Stimulated activated CD4-positive, alpha-beta T cell treated with anti-CD3 and anti-CD28 coated beads, Interleukin-1b, Interleukin-23, amount 100 ng/mL, for 1 hour (primary cell): ENCODE measurements around the gene LRRC70.
"Not testable (repeated sequence)": the region's sequence is repeated elsewhere in the genome, so short reads cannot be mapped to it uniquely, and the experiment has no call there.

ENCODE experiments used
- DNase-seq, 2 donors: peaks; one replicate each; pipeline ENCODE4 v3.0.0-alpha.2; 2020; ENCODE audit warnings: low read depth in 2 of 2

Gene LRRC70

GRCh38 chr5:62607615-62608014, 29.0 kb downstream of the LRRC70 start:
- DNase-seq, result no peak

- DNase-seq, result no peak
Measured at GRCh38 chr5:62608529-62609511, 30.2 kb downstream of the LRRC70 start.

GRCh38 chr5:62614355-62614754, 35.7 kb downstream of the LRRC70 start:
- no peak for DNase-seq

GRCh38 chr5:62616615-62617277, 38.1 kb downstream of the LRRC70 start:
- DNase-seq, result no peak

GRCh38 chr5:62617943-62618342, 39.3 kb downstream of the LRRC70 start:
- no peak for DNase-seq

- no peak for DNase-seq
Measured at GRCh38 chr5:62620761-62621160, 42.1 kb downstream of the LRRC70 start.

GRCh38 chr5:62621280-62621679, 42.7 kb downstream of the LRRC70 start:
- DNase-seq, result no peak

GRCh38 chr5:62623271-62623670, 44.7 kb downstream of the LRRC70 start:
- DNase-seq, result no peak

- not testable (repeated sequence) for DNase-seq
Measured at GRCh38 chr5:62624436-62624835, 45.8 kb downstream of the LRRC70 start.

GRCh38 chr5:62626534-62626933, 47.9 kb downstream of the LRRC70 start:
- no peak for DNase-seq

- no peak for DNase-seq
Measured at GRCh38 chr5:62627121-62627520, 48.5 kb downstream of the LRRC70 start.

GRCh38 chr5:62627901-62628300, 49.3 kb downstream of the LRRC70 start:
- DNase-seq, result no peak
